Measurements from ENCODE around the gene ADGRA1.
"Not testable (repeated sequence)": the region's sequence is repeated elsewhere in the genome, so short reads cannot be mapped to it uniquely, and the experiment has no call there.

The ADGRA1 gene

DNA sequence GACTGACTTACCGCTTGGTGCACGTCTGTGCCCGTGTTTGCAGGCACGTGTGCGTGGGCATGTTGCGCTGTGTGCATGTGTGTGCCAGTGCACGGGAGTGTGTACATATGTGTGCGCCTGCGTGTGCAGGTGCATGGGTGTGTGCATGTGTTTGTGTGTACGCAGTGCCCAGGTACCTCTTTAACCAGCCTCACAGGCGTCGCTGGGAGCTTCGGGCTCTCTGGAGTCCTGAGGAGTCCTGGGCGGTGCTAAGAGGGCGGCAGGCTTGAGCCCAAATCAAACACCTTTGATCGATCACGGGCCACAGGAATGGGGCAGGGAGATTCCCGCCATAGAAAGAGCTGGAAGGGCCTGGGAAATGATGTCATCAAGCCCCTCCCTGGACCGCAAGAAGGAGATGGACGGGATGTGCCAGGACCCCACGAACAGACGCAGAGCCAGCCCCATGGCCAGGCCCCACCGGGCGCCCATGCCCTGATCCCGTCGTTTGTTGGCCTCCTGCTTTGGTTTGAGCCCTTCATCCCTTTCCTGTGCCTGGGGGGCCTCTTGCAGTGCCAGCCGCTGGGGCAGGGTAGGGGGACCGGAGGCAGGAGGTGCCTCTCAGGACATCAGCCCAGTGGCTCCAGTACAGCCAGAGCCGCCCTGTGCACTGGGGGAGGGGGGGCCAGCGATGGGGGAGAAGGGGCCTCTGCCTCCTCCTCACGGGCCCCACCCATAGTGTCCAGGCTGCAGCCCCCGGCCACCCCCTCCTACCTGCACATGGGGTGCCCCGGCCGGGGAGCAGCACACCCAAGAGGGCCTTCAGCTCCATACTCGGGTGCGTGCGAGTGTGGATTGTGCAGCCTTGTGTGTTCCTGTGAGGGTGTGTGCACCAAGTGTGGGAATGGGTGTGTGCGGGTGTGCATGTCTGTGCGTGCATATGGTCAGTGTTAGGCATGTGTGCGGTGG is 78.1 kb downstream of the ADGRA1 start:
- no peak for DNase-seq

GRCh38 chr10:133166504-133166827 is 78.7 kb downstream of the ADGRA1 start:
- DNase-seq = no peak

- no peak for DNase-seq
Observed at GRCh38 chr10:133166828-133167692, 79.3 kb downstream of the ADGRA1 start.

- DNase-seq = no peak
Observed at GRCh38 chr10:133167693-133168616, 80.2 kb downstream of the ADGRA1 start.

GRCh38 chr10:133168617-133169031 is 80.9 kb downstream of the ADGRA1 start:
- no peak for DNase-seq

- no peak for DNase-seq
Observed at GRCh38 chr10:133169173-133169947, 81.6 kb downstream of the ADGRA1 start.

DNA sequence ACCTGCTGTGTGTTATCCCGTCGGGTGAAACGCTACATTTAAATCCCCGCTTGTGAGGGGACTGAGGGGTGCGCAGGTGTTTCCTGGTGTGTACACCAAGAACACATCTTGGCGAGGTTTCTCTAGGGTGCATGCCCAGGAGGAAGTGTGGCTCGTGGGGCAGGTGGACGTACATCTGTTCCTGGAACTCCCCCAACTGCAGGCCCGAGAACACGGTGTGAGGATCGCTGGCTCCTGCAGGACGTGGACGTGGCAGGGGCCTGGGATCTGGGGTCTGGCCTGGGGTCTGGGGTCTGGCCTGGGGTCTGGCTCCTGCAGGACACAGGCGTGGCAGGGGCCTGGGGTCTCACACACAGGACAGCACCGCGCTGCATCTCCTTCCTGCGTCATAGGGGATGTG is 82.4 kb downstream of the ADGRA1 start:
- no peak for DNase-seq

- DNase-seq = no peak
Observed at GRCh38 chr10:133173860-133174640, 86.3 kb downstream of the ADGRA1 start.

DNA sequence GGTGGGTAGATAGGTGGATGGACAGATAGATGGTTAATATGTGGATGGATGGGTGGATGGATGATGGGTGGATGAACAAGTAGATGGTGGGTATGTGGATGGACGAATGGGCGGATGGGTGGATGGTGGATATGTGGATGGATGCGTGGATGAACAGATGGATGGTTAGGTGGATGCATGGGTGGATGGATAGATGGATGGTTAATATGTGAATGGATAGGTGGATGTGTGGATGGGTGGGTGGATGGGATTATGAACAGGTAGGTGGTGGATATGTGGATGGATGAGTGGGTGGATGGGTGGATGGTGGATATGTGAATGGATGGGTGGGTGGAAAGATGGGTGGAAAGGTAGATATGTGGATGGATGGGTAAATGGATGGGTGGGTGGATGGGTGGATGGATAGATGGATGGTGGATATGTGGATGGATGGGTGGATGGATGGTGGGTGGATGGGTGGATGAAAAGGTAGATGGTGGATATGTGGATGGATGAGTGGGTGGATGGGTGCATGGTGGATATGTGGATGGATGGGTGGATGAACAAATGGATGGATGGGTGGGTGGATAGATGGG is 87.1 kb downstream of the ADGRA1 start:
- no peak for DNase-seq

GRCh38 chr10:133175624-133176023 is 87.9 kb downstream of the ADGRA1 start:
- not testable (repeated sequence) for DNase-seq

- no peak for DNase-seq
Observed at GRCh38 chr10:133176546-133176945, 88.8 kb downstream of the ADGRA1 start.

- no peak for DNase-seq
Observed at GRCh38 chr10:133177380-133178157, 89.8 kb downstream of the ADGRA1 start.

DNA sequence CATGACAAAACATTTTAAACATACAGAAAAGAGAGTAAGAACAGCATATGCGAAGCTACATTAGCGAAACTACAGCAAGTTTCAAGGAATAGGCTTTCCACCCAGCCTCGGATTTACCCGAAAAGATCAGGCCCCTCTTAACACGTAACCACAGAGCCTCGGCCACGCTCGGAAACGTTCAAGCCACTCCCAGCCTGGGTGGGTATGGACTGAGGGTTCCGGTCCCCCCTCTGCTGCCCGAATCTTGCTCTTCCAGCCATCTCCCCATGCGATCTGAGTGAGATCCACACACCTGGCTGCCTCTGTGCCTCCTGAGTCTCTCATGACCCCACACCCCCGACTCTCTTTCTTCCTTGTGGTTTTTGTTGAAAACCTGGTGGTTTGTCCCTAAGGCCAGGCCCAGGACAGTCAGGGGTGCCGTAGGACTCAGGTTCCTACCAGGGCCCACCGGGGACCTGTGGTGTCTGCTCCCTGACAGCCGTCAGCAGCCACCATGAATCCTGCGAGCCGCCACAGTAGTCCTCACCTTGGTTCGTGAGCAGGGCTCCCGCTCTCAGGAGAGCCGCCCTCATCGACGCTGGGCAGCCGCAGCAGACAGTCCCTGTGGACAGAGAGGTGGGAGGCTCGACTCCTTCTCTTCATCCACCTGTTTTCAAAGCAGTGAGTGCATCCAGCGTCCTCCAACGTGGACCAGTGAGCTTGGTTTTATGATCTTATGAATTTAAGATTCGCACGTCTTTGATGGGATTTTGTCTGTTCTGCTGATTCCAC is 90.8 kb downstream of the ADGRA1 start:
- DNase-seq = no peak

GRCh38 chr10:133179128-133179520 is 91.4 kb downstream of the ADGRA1 start:
- DNase-seq = no peak

DNA sequence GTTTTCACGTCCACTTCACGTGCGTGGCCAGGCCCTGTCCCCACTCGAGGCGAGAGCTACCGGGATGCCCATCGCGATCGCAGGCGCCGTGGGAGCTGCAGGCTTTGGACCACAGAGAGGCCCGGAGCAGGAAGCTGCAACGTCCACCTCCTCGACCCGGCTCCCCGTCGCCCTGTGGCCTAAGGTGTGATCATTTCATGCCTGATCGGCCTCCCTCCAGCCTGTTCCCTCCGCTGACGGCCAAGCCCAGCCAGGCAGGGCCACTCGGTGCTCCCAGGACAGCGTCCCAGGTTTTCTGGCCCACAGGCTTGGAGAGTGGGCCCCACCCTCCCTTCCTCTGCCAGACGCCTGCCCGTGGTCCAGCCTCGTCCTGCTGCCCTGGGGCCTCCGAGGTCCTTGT is 91.9 kb downstream of the ADGRA1 start:
- no peak for DNase-seq

DNA sequence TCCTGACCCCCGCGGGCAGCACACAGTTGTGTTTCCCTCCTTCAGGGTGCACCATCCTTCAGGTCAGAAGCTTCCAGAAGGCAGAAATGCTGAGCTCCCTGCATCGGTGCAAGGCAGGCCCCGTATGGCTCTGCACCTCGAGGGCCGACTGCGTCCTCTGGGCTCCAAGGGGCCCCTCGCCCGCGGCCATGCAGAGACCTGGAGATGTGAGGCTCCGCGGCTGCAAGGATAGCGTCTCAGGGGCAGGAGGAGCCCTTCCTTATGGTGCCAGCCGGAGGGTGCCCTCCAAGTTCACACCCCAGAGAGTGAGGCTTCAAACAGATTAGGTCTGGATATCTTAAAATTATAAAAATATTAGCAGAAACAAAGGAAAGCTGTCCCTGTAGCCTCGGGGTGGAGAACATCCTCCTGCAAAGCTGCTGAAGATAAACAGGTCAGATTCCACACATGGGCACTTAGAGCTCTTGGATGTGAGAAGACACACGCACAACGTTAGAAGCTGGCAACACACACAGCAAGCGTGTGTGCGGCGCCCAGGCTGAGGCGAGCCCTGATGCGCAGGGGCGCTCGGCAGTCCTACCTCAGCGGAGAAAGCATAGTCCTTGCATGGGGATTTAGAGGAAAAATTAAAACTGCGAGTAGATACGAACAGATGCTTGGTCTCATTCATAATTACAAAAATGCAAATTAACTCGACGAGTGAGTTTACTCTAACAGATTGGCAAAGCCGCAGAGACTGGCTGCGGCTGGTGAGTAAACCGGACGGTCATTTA is 92.7 kb downstream of the ADGRA1 start:
- no peak for DNase-seq

- no peak for DNase-seq
Observed at GRCh38 chr10:133180965-133181639, 93.4 kb downstream of the ADGRA1 start.
